HK-2 (cell line): ENCODE data around the gene MAP2K7.
A peak's percentile ranks its signal among the peaks of the same experiment; 100 is the strongest.
"Not testable (repeated sequence)": the region's sequence is repeated elsewhere in the genome, so short reads cannot be mapped to it uniquely, and the experiment has no call there.

Experiments used
- DNase-seq: peaks from one replicate; pipeline ENCODE4 v3.0.0-alpha.2; 2018; ENCODE audit not compliant: unreplicated experiment

Gene MAP2K7

GRCh38 chr19:7903244-7904073 is at the start of gene MAP2K7:
Gene MAP2K7 (plus strand): TSS chr19:7903877. CDS start chr19:7903945, 68 bp downstream.
- peak; percentile 100 for DNase-seq

GRCh38 chr19:7855426-7856108 is 48.1 kb upstream of the MAP2K7 start:
- DNase-seq, result no peak

GRCh38 chr19:7856109-7856591 is 47.5 kb upstream of the MAP2K7 start:
- DNase-seq, result no peak

- no peak for DNase-seq
These were observed 46.7 kb upstream of the MAP2K7 start for GRCh38 chr19:7856679-7857663.

- DNase-seq, result no peak
These were observed 46.0 kb upstream of the MAP2K7 start for GRCh38 chr19:7857727-7858108.

GRCh38 chr19:7858109-7858770 is 45.4 kb upstream of the MAP2K7 start:
- no peak for DNase-seq

GRCh38 chr19:7859087-7859486 is 44.6 kb upstream of the MAP2K7 start:
- not testable (repeated sequence) for DNase-seq

GRCh38 chr19:7859831-7860713 is 43.6 kb upstream of the MAP2K7 start:
- no peak for DNase-seq

- DNase-seq, result no peak
These were observed 42.7 kb upstream of the MAP2K7 start for GRCh38 chr19:7860714-7861618.

- DNase-seq, result no peak
These were observed 41.9 kb upstream of the MAP2K7 start for GRCh38 chr19:7861619-7862412.

GRCh38 chr19:7862413-7862951 is 41.2 kb upstream of the MAP2K7 start:
- DNase-seq, result no peak

- DNase-seq, result no peak
These were observed 40.3 kb upstream of the MAP2K7 start for GRCh38 chr19:7863157-7863970.

- DNase-seq, result no peak
These were observed 39.5 kb upstream of the MAP2K7 start for GRCh38 chr19:7863971-7864689.

- DNase-seq, result no peak
These were observed 39.0 kb upstream of the MAP2K7 start for GRCh38 chr19:7864690-7865074.

- DNase-seq, result no peak
These were observed 38.3 kb upstream of the MAP2K7 start for GRCh38 chr19:7865262-7865911.
